Gastroesophageal sphincter (tissue), 4 donors: Measurements from ENCODE around the gene NELFB. TPM values are rescaled to one million over a fixed set of nuclear protein-coding genes. Genes with fewer than 3 reads are reported as not detected.

Experiments
- ATAC-seq: fragments of 150-250 bp; one replicate; pipeline ENCODE4 v1.9.1; 2016; ENCODE audit warnings: mild to moderate bottlenecking, moderate library complexity
- H3K27ac ChIP-seq, 4 donors: fragments of 200-600 bp; sonication (generic) in 3 of 4; 1 replicate in 3 of 4; 2 replicates in 1 of 4; pipeline ENCODE4 v1.5.1; 2016 to 2019
- H3K27me3 ChIP-seq: fragments of 200-600 bp; sonication (generic); one replicate; pipeline ENCODE4 v1.5.1; 2019
- H3K36me3 ChIP-seq, 2 donors: fragments of 200-600 bp; sonication (generic); one replicate each; pipeline ENCODE4 v1.5.1; 2019; ENCODE audit warnings: control low read depth in 1 of 2
- H3K4me1 ChIP-seq, 3 donors: fragments of 200-600 bp; sonication (generic); 1 replicate in 2 of 3; 2 replicates in 1 of 3; pipeline ENCODE4 v1.5.1; 2016 to 2019; ENCODE audit warnings: control low read depth in 2 of 3
- H3K4me3 ChIP-seq, 2 donors: fragments of 200-600 bp; sonication (generic); one replicate each; pipeline ENCODE4 v1.5.1; 2019; ENCODE audit warnings: mild to moderate bottlenecking in 1 of 2, moderate library complexity in 1 of 2
- H3K9me3 ChIP-seq, 3 donors: fragments of 200-600 bp; sonication (generic); one replicate each; pipeline ENCODE4 v1.5.1; 2017 to 2019; ENCODE audit warnings: control low read depth in 2 of 3
- EP300 ChIP-seq: sonication (generic); formaldehyde crosslinking; IDR thresholded peaks from one replicate; pipeline ENCODE4 v1.6.1; 2017; ENCODE audit warnings: antibody characterized with exemption, mild to moderate bottlenecking
- POLR2A ChIP-seq, 2 donors: fragments of 450-650 bp; IDR thresholded peaks; one replicate each; pipeline ENCODE4 v1.6.1; 2017; ENCODE audit warnings: antibody characterized with exemption in 2 of 2, mild to moderate bottlenecking in 2 of 2, moderate library complexity in 1 of 2
- POLR2AphosphoS5 ChIP-seq: sonication (generic); formaldehyde crosslinking; IDR thresholded peaks from one replicate; pipeline ENCODE4 v1.6.1; 2017; ENCODE audit warnings: antibody characterized with exemption
- WGBS, 2 donors: methylation state at CpG; one replicate each; pipeline ENCODE4 v1.1.5; 2018; ENCODE audit warnings: low coverage in 1 of 2; 5-methylcytosine and 5-hydroxymethylcytosine counted together
- total RNA-seq, 4 donors: library from RNA; depleted of rRNA; stranded (reverse); fragments of >200 nt; gene quantifications; one replicate each; pipeline ENCODE4 v1.1.0, GENCODE V29; 2016
- TF ChIP-seq, protein P1 (sequence below), 4 experiments: fragments of 200-600 bp in 2 of 4; fragments of 450-650 bp in 2 of 4; sonication (generic) in 1 of 4; IDR thresholded peaks; one replicate each; pipeline ENCODE4 v1.5.1; 2017 to 2019; ENCODE audit warnings: antibody characterized with exemption in 4 of 4, mild to moderate bottlenecking in 2 of 4, moderate library complexity in 2 of 4

NELFB gene
- total RNA-seq, 4 donors from 2014 or later, result 36.9 to 58.8 (median 45.2) TPM

DNA sequence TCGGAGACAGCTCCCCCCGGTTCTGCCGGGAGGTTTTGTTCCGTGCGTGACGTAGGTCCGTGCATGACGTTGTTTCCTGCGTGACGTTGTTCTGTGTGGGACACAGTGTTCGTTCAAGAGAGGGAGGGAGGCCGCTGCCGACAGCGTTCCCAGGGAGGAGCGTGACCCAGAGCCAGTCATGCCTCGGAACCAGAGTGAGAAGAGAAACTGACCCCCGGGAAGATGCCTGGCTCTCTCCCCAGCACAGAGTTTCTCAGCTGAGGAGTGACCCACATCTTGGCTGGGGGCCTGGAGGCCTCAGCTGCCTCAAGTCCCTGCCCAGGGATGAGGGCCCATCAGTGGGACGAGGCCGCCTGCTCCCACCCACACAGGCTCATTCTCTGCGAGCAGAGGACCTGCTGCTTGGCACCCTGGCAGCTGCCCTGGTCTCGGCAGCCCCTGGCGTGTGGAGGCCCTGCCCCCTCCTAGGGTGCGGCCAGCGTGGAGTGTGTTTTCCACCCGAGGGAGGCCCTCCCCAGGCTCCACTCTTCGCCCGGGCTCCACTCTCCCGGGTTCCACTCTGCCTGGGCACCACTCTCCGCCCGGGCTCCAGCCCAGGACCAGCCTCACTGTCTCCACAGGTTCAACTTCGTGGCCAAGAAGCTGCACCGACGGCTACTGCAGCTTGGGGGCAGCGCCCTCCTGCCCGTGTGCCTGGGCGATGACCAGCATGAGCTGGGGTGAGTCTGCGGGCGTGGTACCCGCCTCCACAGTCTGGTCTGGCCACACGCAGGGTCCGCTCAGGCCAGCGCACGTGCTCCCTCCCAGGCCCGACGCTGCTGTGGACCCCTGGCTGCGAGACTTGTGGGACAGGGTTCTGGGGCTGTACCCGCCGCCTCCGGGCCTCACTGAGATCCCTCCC lies 41.7 kb upstream of the NELFB start:
- no peak overlapping the region for H3K4me3 ChIP-seq
- TF ChIP-seq, protein P1, sequence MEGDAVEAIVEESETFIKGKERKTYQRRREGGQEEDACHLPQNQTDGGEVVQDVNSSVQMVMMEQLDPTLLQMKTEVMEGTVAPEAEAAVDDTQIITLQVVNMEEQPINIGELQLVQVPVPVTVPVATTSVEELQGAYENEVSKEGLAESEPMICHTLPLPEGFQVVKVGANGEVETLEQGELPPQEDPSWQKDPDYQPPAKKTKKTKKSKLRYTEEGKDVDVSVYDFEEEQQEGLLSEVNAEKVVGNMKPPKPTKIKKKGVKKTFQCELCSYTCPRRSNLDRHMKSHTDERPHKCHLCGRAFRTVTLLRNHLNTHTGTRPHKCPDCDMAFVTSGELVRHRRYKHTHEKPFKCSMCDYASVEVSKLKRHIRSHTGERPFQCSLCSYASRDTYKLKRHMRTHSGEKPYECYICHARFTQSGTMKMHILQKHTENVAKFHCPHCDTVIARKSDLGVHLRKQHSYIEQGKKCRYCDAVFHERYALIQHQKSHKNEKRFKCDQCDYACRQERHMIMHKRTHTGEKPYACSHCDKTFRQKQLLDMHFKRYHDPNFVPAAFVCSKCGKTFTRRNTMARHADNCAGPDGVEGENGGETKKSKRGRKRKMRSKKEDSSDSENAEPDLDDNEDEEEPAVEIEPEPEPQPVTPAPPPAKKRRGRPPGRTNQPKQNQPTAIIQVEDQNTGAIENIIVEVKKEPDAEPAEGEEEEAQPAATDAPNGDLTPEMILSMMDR (IDR thresholded peaks at IDR 0.05), result no peak
- no peak for TF ChIP-seq POLR2A (IDR thresholded peaks at IDR 0.05)
- TF ChIP-seq POLR2AphosphoS5, result no peak
- no peak for TF ChIP-seq EP300
- H3K27ac ChIP-seq, result no peak overlapping the region
- peaks cover 0 to 15% (median 3%) of the 10 kb centered on the region in 3 donors for H3K4me1 ChIP-seq
- H3K36me3 ChIP-seq, result peaks cover 0 to 49% of the 10 kb centered on the region in 2 donors
- ATAC-seq, result no peak
- WGBS, 2 donors, result 83% methylated on average over 12 of the region's 49 CpGs; no CpG with 5 or more reads in 1 of the 2 donors
- no peaks in the 10 kb centered on the region for H3K27me3 ChIP-seq
- H3K9me3 ChIP-seq, result no peaks in the 10 kb centered on the region

DNA sequence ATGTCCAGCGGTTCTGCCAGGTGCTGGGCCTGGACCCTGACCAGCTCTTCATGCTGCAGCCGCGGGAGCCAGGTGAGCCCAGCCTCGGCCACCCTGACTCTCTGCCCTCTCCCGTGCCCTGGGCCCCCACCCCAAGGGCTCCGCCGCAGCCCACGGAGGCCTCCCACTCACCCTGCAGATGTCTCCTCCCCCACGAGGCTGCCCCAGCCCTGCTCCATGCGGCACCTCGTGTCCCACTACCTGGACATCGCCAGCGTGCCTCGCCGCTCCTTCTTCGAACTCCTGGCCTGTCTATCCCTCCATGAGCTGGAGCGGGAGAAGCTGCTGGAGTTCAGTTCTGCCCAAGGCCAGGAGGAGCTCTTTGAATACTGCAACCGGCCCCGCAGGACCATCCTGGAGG lies 40.5 kb upstream of the NELFB start:
- TF ChIP-seq POLR2AphosphoS5 (no peak), EP300 (no peak), POLR2A (IDR thresholded peaks at IDR 0.05) (no peak)
- TF ChIP-seq, protein P1 (IDR thresholded peaks at IDR 0.05), result no peak
- Histone ChIP-seq H3K36me3 (peaks cover 0 to 39% of the 10 kb centered on the region in 2 donors), H3K4me1 (peaks cover 0 to 21% (median 3%) of the 10 kb centered on the region in 3 donors), H3K27me3 (no peaks in the 10 kb centered on the region), H3K27ac (no peak overlapping the region), H3K9me3 (no peaks in the 10 kb centered on the region), H3K4me3 (no peak overlapping the region)
- no peak for ATAC-seq
- 80 to 96% methylated on average over 3 to 5 of the region's 19 CpGs for WGBS, 2 donors

DNA sequence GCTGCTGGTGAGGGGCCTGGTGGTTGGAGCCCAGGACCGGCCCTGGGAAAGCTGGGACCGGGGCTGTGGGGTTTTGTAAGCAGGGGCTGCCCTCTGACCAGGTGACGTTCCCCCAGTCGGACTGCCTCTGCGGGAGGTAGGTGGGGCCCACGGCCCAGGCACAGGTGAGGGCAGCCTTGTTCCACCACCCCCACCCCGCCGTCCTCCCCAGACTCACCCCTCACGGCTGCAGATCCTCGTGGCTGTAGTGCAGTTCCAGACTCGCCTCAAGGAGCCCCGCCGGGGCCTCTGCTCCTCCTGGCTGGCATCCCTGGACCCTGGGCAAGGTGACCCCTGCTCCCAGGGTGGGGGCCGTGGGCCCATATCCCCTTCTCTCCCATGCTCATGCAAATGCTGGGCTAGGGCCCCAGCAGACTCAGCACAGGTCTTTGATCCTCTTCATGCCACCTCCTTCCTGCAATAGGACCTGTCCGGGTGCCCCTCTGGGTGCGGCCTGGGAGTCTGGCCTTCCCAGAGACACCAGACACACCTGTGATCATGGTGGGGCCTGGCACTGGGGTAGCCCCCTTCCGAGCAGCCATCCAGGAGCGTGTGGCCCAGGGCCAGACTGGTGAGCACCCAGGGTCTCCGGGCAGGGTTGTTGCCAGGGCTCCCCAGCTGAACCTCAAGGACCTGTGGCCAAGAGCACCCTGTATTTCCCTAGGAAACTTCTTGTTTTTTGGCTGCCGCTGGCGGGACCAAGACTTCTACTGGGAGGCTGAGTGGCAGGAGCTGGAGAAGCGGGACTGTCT lies 39.7 kb upstream of the NELFB start:
- Histone ChIP-seq H3K9me3 (no peaks in the 10 kb centered on the region), H3K36me3 (peaks cover 0 to 31% of the 10 kb centered on the region in 2 donors), H3K4me1 (peaks cover 0 to 21% (median 3%) of the 10 kb centered on the region in 3 donors), H3K27ac (no peak overlapping the region), H3K27me3 (no peaks in the 10 kb centered on the region), H3K4me3 (no peak overlapping the region)
- 80% methylated on average over 2 of the region's 22 CpGs; no CpG with 5 or more reads in 1 of the 2 donors for WGBS, 2 donors
- ATAC-seq, result no peak
- TF ChIP-seq, protein P1 (IDR thresholded peaks at IDR 0.05), result no peak
- no peak for TF ChIP-seq POLR2A (IDR thresholded peaks at IDR 0.05)
- no peak for TF ChIP-seq POLR2AphosphoS5
- TF ChIP-seq EP300, result no peak

DNA sequence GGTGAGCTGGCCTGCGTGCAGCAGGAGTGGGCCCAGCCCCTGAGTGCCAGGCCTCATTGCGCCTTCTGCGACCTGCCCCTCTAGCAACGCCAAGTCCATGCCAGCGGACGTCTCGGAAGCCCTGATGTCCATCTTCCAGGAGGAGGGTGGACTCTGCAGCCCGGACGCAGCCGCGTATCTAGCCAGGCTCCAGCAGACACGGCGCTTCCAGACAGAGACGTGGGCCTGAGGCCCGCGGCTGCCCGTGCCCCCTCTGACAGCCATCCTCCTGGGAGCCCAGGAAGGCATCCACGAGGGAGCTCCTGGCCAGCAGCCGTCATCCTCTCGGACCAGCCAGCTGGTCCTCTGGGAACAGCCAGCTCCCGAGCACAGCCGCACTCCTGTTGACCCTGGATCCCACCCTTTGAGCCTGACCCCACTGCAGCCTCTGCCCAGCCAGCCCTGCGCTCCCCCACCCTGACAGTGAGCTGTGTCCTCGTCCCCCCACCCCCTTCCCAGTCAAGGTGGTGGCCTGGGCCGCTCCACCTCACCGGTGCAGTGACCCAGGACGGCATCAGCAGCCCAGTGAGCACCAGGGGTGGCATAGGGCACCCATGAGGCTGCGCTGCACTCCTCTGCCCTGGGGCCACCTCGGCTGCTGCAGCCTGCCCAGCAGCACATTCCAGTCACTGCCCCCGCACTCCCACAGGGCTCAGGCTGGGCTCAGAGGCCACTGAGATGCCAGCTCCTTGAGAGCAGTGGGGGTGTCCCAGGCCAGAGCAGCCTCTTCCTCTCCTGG lies 38.8 kb upstream of the NELFB start:
- 90% methylated on average over 2 of the region's 30 CpGs; no CpG with 5 or more reads in 1 of the 2 donors for WGBS, 2 donors
- Histone ChIP-seq H3K9me3 (no peaks in the 10 kb centered on the region), H3K36me3 (peaks cover 0 to 28% of the 10 kb centered on the region in 2 donors), H3K4me1 (peaks cover 0 to 29% (median 5%) of the 10 kb centered on the region in 3 donors), H3K27ac (no peak overlapping the region), H3K4me3 (no peak overlapping the region), H3K27me3 (no peaks in the 10 kb centered on the region)
- TF ChIP-seq POLR2A (IDR thresholded peaks at IDR 0.05) (no peak), EP300 (no peak), POLR2AphosphoS5 (no peak)
- TF ChIP-seq, protein P1 (IDR thresholded peaks at IDR 0.05), result no peak
- ATAC-seq, result no peak
